Skeletal muscle tissue (tissue), 4 donors: ENCODE results near the gene NCLN. TPM values are rescaled to one million over a fixed set of nuclear protein-coding genes. Genes with fewer than 3 reads are reported as not detected.
"Not testable (repeated sequence)": the region's sequence is repeated elsewhere in the genome, so short reads cannot be mapped to it uniquely, and the experiment has no call there.

Experiments
- H3K27ac ChIP-seq: one replicate; pipeline ENCODE4 v1.7.0; 2013; ENCODE audit warnings: mild to moderate bottlenecking, low read depth, low read length, inconsistent platforms
- H3K27me3 ChIP-seq, 3 donors: one replicate each; pipeline ENCODE4 v1.7.0; 2013; ENCODE audit warnings: low read length in 3 of 3; ENCODE audit not compliant: control insufficient read depth in 3 of 3, insufficient read depth in 3 of 3
- H3K36me3 ChIP-seq, 3 donors: one replicate each; pipeline ENCODE4 v1.7.0; 2013; ENCODE audit warnings: low read length in 3 of 3; ENCODE audit not compliant: control insufficient read depth in 3 of 3, insufficient read depth in 3 of 3
- H3K4me1 ChIP-seq, 3 donors: one replicate each; pipeline ENCODE4 v1.7.0; 2013; ENCODE audit warnings: low read length in 3 of 3, mild to moderate bottlenecking in 3 of 3; ENCODE audit not compliant: control insufficient read depth in 3 of 3, insufficient read depth in 3 of 3
- H3K4me3 ChIP-seq, 3 donors: one replicate each; pipeline ENCODE4 v1.7.0; 2013; ENCODE audit warnings: low read length in 3 of 3
- H3K9ac ChIP-seq, 3 donors: one replicate each; pipeline ENCODE4 v1.7.0; 2013; ENCODE audit warnings: low read length in 3 of 3, mild to moderate bottlenecking in 3 of 3, moderate library complexity in 2 of 3, low read depth in 1 of 3
- H3K9me3 ChIP-seq, 3 donors: one replicate each; pipeline ENCODE4 v1.7.0; 2013; ENCODE audit warnings: low read length in 3 of 3; ENCODE audit not compliant: control insufficient read depth in 3 of 3
- total RNA-seq: library from RNA; depleted of rRNA; stranded (reverse); fragments of >200 nt; gene quantifications from one replicate; pipeline ENCODE4 v1.2.3, GENCODE V29; 2014
- donor health status: Osteomylitis.

Gene NCLN
- total RNA-seq, 1 donor from 2014 or later: 8.9 TPM

GRCh38 chr19:3188627-3189596, 3.2 kb downstream of the NCLN start:
- H3K9me3 ChIP-seq: no peaks in the 10 kb centered on the region
- H3K27me3 ChIP-seq: no peaks in the 10 kb centered on the region
- H3K27ac ChIP-seq: no peak overlapping the region
- H3K36me3 ChIP-seq: peaks cover 0 to 6% (median 3%) of the 10 kb centered on the region in 3 donors
- H3K4me3 ChIP-seq: no peak overlapping the region
- no peak overlapping the region for H3K9ac ChIP-seq
- H3K4me1 ChIP-seq: peaks cover 21 to 29% (median 24%) of the 10 kb centered on the region in 3 donors

GRCh38 chr19:3189702-3190469, 4.2 kb downstream of the NCLN start:
- no peaks in the 10 kb centered on the region for H3K27me3 ChIP-seq
- no peaks in the 10 kb centered on the region for H3K9me3 ChIP-seq
- H3K4me1 ChIP-seq: peaks cover 17 to 25% (median 21%) of the 10 kb centered on the region in 3 donors
- H3K27ac ChIP-seq: no peak overlapping the region
- H3K9ac ChIP-seq: no peak overlapping the region
- no peak overlapping the region for H3K4me3 ChIP-seq
- peaks cover 0 to 6% (median 3%) of the 10 kb centered on the region in 3 donors for H3K36me3 ChIP-seq

GRCh38 chr19:3190470-3190770, 4.7 kb downstream of the NCLN start:
- H3K27me3 ChIP-seq: no peaks in the 10 kb centered on the region
- H3K27ac ChIP-seq: no peak overlapping the region
- no peak overlapping the region for H3K4me3 ChIP-seq
- no peak overlapping the region for H3K9ac ChIP-seq
- H3K9me3 ChIP-seq: no peaks in the 10 kb centered on the region
- H3K4me1 ChIP-seq: peaks cover 16 to 25% (median 17%) of the 10 kb centered on the region in 3 donors
- peaks cover 0 to 6% (median 3%) of the 10 kb centered on the region in 3 donors for H3K36me3 ChIP-seq

GRCh38 chr19:3190921-3191805, 5.4 kb downstream of the NCLN start:
- Histone ChIP-seq H3K4me3 (no peak overlapping the region), H3K36me3 (peaks cover 0 to 6% (median 3%) of the 10 kb centered on the region in 3 donors), H3K9me3 (no peaks in the 10 kb centered on the region), H3K9ac (no peak overlapping the region), H3K4me1 (peaks cover 16 to 24% (median 17%) of the 10 kb centered on the region in 3 donors), H3K27ac (no peak overlapping the region), H3K27me3 (no peaks in the 10 kb centered on the region)

- H3K4me1 ChIP-seq: peaks cover 11 to 18% (median 12%) of the 10 kb centered on the region in 3 donors
- not testable (repeated sequence) for H3K4me3 ChIP-seq, H3K27ac ChIP-seq, H3K27me3 ChIP-seq, H3K9ac ChIP-seq, H3K36me3 ChIP-seq, H3K9me3 ChIP-seq
Measured at GRCh38 chr19:3191806-3192104, 6.0 kb downstream of the NCLN start.

- peaks cover 6 to 14% (median 8%) of the 10 kb centered on the region in 3 donors for H3K4me1 ChIP-seq
- H3K4me3 ChIP-seq: no peak overlapping the region
- H3K9me3 ChIP-seq: no peaks in the 10 kb centered on the region
- H3K27ac ChIP-seq: no peak overlapping the region
- H3K36me3 ChIP-seq: peaks cover 0 to 9% (median 3%) of the 10 kb centered on the region in 3 donors
- no peaks in the 10 kb centered on the region for H3K27me3 ChIP-seq
- H3K9ac ChIP-seq: no peak overlapping the region
Measured at GRCh38 chr19:3192228-3192635, 6.5 kb downstream of the NCLN start.

- no peaks in the 10 kb centered on the region for H3K27me3 ChIP-seq
- H3K4me3 ChIP-seq: no peak overlapping the region
- peaks cover 0 to 9% (median 3%) of the 10 kb centered on the region in 3 donors for H3K36me3 ChIP-seq
- no peaks in the 10 kb centered on the region for H3K9me3 ChIP-seq
- no peak overlapping the region for H3K27ac ChIP-seq
- H3K4me1 ChIP-seq: peaks cover 2 to 9% (median 3%) of the 10 kb centered on the region in 3 donors
- no peak overlapping the region for H3K9ac ChIP-seq
Measured at GRCh38 chr19:3192684-3193083, 7.0 kb downstream of the NCLN start.

- H3K9ac ChIP-seq: no peak overlapping the region
- H3K4me3 ChIP-seq: no peak overlapping the region
- H3K9me3 ChIP-seq: no peaks in the 10 kb centered on the region
- peaks cover 0 to 2% (median 0%) of the 10 kb centered on the region in 3 donors for H3K4me1 ChIP-seq
- H3K36me3 ChIP-seq: peaks cover 0 to 9% (median 3%) of the 10 kb centered on the region in 3 donors
- H3K27me3 ChIP-seq: no peaks in the 10 kb centered on the region
- H3K27ac ChIP-seq: no peak overlapping the region
Measured at GRCh38 chr19:3193256-3194105, 7.8 kb downstream of the NCLN start.
